ENCODE measurements around the gene ITPK1.

ITPK1 gene

DNA sequence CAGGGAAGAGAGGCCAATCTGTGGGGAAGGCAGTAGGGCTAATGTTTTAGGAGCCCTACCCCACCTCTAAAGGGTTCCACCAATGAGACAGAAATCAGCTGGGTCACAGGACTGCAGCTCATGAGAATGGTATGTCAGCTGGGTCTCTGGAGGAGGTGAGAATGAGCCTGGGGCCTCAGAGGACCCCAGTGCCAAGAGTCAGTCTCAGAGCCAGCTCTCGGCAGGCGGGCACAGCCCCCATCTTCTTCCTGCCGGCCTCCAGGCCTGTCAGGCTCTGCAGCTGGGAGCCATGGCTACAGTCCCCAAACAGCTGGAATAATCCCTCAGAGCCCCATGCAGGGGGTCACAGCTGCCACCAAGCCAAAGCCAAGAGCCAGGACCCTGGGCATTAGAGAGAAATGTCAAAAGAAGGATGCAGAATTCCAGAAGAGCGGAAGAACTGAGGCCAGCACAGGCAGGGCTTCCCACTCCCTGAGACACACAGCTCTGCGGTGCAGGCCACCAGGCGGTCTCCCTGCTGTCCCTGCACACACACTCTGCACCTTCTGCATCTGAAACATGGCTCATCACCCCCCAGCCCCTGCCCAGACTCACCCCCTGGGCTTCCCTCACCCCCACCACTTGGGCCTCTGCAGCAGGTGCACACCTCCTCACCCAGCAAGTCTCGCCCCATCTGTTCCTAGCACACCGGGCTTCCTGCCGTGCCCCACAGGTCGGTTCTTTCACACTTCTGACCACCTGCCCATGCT lies 26.0 kb downstream of the ITPK1 start:
- H3K4me3 ChIP-seq (ENCODE audit: low read depth, low read length): no peak overlapping the region
- TF ChIP-seq, protein P1, sequence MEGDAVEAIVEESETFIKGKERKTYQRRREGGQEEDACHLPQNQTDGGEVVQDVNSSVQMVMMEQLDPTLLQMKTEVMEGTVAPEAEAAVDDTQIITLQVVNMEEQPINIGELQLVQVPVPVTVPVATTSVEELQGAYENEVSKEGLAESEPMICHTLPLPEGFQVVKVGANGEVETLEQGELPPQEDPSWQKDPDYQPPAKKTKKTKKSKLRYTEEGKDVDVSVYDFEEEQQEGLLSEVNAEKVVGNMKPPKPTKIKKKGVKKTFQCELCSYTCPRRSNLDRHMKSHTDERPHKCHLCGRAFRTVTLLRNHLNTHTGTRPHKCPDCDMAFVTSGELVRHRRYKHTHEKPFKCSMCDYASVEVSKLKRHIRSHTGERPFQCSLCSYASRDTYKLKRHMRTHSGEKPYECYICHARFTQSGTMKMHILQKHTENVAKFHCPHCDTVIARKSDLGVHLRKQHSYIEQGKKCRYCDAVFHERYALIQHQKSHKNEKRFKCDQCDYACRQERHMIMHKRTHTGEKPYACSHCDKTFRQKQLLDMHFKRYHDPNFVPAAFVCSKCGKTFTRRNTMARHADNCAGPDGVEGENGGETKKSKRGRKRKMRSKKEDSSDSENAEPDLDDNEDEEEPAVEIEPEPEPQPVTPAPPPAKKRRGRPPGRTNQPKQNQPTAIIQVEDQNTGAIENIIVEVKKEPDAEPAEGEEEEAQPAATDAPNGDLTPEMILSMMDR (IDR thresholded peaks at IDR 0.05; ENCODE audit: borderline replicate concordance, insufficient read depth, low read depth, low read length): no peak

DNA sequence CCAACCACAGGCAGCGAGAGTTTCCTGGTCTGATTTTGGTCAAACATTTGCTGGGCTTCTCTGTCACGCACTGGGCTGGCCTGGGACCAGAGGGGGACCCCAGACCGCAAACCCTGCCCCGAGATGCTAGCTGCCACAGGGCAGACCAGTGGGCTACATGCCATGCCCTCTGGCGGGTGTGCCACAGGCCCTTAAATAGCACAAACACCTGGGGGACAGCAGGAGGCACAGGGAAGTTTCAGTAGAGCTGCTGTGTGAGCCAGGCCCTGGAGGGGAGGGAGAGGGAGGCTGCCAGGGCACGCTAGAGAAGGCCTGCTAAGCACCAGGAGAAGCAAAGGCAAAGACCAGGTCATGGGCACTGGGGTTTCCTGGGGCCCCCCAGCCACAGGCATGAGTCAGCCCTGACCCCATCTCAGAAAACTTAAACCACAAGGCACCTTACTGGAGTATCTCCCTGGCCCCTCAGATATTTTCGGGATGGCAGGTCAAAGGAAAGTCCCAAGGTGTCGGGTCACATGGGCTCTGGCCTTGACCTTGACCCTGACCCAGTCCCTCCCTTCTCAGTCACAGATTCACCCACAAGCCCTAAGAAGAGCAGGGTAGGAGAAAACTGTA lies 29.2 kb downstream of the ITPK1 start:
- TF ChIP-seq, protein P1 (IDR thresholded peaks at IDR 0.05; ENCODE audit: borderline replicate concordance, insufficient read depth, low read depth, low read length): no peak
- H3K4me3 ChIP-seq (ENCODE audit: low read depth, low read length): no peak overlapping the region

DNA sequence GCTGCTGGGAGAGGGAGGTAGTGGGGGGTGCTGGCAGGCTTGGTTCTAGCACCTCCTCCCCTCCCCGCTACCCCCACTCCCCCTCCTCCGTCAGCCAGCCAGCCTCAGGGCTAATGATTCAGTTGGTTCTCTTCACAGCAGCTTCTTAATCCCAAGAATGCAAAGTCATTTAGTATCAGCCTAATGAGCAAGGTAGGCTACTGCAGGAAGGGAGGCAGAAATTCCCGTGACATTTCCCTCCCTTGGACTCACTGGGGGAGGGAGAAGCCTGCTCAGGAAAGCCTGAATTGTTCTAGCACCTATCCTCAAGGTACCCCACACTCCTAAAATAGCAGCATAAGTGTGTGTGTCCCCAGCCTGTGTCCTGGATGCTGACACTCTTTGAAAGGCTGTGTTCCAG lies 29.8 kb downstream of the ITPK1 start:
- TF ChIP-seq, protein P1 (IDR thresholded peaks at IDR 0.05; ENCODE audit: borderline replicate concordance, insufficient read depth, low read depth, low read length): no peak

DNA sequence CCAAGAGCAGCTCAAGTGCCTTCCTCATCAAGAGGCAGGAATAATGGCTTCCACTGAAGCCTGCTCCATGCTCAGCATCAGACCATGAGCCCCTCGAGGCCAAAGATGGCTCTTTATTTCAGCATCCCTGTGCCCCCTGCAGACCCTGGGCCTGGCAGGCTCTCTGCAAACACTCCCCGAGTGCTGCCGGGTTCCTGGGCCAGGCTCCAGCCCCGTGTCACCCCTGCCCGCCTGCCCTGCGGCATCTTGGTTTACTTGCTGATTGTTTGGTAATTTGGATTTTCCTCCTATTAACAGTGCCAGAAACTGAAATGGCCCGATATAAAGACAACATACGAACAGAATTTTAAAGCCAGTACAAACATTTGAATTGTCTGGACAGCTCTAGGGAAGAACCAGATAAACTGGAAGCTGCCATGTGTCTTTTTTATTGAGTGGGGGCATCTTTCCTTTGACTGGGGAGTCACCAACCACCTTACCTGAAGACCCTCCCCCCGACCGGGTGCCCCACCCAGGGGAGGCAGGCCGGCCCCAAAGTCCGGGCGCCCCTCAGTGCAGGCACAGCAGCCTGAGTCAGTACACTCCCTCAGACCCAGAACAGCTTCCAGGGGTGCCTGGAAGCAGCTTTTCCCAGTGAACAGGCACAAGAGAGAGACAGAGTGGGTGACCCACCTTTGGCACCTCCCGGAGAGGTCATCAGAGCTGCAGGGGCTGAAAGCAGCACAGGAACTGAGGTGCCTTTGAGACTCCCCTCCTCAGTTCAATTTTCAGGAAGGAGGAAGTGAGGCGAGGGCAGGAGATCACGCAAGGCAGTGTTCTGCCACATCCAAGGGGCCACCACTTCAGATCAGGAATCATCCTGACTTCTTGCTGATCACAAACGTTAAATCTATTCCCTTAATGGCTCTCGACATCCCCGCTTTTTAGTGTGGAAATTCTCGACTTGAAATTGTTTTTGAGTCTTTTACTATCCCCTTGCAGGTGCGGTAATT lies 30.6 kb downstream of the ITPK1 start:
- H3K4me3 ChIP-seq (ENCODE audit: low read depth, low read length): no peak overlapping the region
- TF ChIP-seq, protein P1 (IDR thresholded peaks at IDR 0.05; ENCODE audit: borderline replicate concordance, insufficient read depth, low read depth, low read length): no peak

More for the DNA sequence above, 29.8 kb downstream of the ITPK1 start:
- no peak overlapping the region for H3K4me3 ChIP-seq (ENCODE audit: low read depth, low read length)

DNA sequence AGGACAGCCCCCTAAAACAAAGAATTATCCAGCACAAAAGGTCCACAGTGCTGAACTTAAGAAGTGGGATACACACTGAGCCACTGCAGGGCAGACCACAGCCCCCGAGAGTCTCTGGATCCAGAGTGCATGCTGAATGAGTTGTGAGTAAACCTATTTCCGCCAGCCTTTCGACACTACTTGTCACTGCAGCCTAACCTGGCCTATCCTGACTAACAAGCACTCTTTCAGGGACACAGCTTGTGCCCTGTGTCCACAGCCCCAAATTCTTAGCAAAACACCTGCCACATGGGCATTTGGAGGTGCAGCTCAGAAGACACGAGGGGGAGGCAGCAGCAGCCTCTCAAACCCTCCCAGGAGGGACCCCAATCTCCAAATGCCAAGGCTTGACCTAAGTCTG lies 31.3 kb downstream of the ITPK1 start:
- TF ChIP-seq, protein P1 (IDR thresholded peaks at IDR 0.05; ENCODE audit: borderline replicate concordance, insufficient read depth, low read depth, low read length): no peak
- no peak overlapping the region for H3K4me3 ChIP-seq (ENCODE audit: low read depth, low read length)

DNA sequence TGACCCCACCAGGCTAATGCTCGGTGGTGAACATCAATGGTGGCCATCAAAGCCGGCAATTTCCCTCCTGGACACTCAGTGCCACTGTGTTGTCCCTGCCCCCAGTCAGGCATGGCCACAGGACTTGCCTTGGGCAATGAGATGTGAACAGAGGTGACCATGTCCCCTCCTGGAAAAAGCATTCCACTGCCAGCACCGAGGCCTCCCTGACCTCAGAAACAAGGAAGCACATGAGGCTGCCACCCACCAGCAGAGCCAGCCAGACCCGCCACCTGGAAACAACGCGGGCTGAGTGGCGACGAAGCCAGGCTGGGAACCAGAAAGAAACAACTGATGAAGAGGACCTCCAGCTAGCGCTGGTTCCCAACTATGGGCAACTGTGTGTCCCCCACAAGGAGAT lies 31.8 kb downstream of the ITPK1 start:
- TF ChIP-seq, protein P1 (IDR thresholded peaks at IDR 0.05; ENCODE audit: borderline replicate concordance, insufficient read depth, low read depth, low read length): no peak
- no peak overlapping the region for H3K4me3 ChIP-seq (ENCODE audit: low read depth, low read length)

All from GM12875 (cell line).